Immature natural killer cell (primary cell): Measurements from ENCODE around the gene SORCS2. TPM values are rescaled to one million over a fixed set of nuclear protein-coding genes. Genes with fewer than 3 reads are reported as not detected.

Source experiments
- DNase-seq, 3 donors: peaks; one replicate each; pipeline ENCODE4 v3.0.0; 2022; ENCODE audit warnings: mixed read lengths in 1 of 3
- H3K27ac Mint-ChIP-seq, 6 donors: one replicate each; pipeline ENCODE4 v1.8.0; 2020; ENCODE audit warnings: mixed read lengths in 6 of 6, mild to moderate bottlenecking in 5 of 6, inconsistent platforms in 4 of 6, moderate library complexity in 3 of 6
- H3K27me3 Mint-ChIP-seq, 3 donors: one replicate each; pipeline ENCODE4 v1.8.0; 2020 to 2021; ENCODE audit warnings: low read depth in 3 of 3, mild to moderate bottlenecking in 3 of 3, mixed read lengths in 3 of 3, moderate library complexity in 3 of 3, inconsistent platforms in 1 of 3
- H3K36me3 Mint-ChIP-seq, 3 donors: one replicate each; pipeline ENCODE4 v1.8.0; 2020; ENCODE audit warnings: mixed read lengths in 3 of 3, inconsistent platforms in 2 of 3, mild to moderate bottlenecking in 2 of 3
- H3K4me1 Mint-ChIP-seq, 2 donors: one replicate each; pipeline ENCODE4 v1.8.0; 2020; ENCODE audit warnings: inconsistent platforms in 2 of 2, mild to moderate bottlenecking in 2 of 2, mixed read lengths in 2 of 2, moderate library complexity in 1 of 2
- H3K4me3 Mint-ChIP-seq, 5 donors: one replicate each; pipeline ENCODE4 v1.8.0; 2020; ENCODE audit warnings: mild to moderate bottlenecking in 5 of 5, mixed read lengths in 5 of 5, inconsistent platforms in 3 of 5, moderate library complexity in 3 of 5
- H3K9me3 Mint-ChIP-seq, 6 donors: one replicate each; pipeline ENCODE4 v1.8.0; 2020; ENCODE audit warnings: mild to moderate bottlenecking in 6 of 6, mixed read lengths in 6 of 6, inconsistent platforms in 4 of 6, moderate library complexity in 3 of 6
- polyA plus RNA-seq, 3 donors: library from polyadenylated mRNA; unstranded; fragments of 300-500 nt; fragmentation: Illumina TruSeq; gene quantifications; one replicate each; pipeline ENCODE4 v1.2.3, GENCODE V29; 2021

Gene SORCS2
- polyA plus RNA-seq, 3 donors from 2014 or later: 0.04 to 0.16 TPM; not detected in 1

DNA sequence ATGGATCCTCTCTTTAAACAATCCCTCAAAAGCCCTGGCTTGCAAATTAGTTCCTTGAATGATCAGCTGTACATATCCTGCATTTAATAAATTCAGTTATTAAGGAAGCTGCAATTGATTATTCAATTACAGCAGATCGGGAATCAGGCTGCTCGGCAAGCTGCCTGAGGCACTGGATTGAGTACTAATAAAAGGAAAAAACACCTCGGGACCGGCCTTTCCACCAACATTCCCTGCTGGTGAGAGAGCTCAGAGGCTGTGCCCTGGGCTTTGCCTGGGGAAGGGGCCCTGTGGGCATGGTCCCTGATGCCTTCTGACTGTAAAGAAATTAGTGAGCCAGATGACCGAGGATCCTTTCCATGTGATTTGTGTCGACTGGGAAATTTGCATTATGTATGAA is 69.2 kb downstream of the SORCS2 start:
- no peaks in the 10 kb centered on the region for H3K36me3 Mint-ChIP-seq
- peaks cover 5 to 18% (median 8%) of the 10 kb centered on the region in 3 donors for H3K27me3 Mint-ChIP-seq
- DNase-seq: no peak
- no peak overlapping the region for H3K4me3 Mint-ChIP-seq
- no peak overlapping the region for H3K27ac Mint-ChIP-seq
- H3K4me1 Mint-ChIP-seq: no peaks in the 10 kb centered on the region
- H3K9me3 Mint-ChIP-seq: no peaks in the 10 kb centered on the region

DNA sequence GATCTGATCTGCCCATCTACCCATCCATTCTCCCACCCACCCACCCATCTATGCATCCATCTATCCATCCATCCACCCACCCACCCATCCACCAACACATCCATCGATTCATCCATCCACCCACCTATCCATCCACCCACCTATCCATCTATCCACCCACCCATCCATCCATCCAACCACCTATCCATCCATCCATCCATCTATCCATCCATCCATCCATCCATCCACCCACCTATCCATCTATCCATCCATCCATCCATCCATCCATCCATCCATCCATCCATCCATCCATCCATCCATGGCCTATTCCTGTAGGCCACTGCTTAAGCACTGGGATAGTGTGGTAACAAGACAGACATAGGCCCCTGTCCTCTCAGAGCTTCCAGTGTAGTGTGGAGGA is 69.8 kb downstream of the SORCS2 start:
- Mint-ChIP-seq H3K9me3 (no peaks in the 10 kb centered on the region), H3K4me3 (no peak overlapping the region), H3K4me1 (no peaks in the 10 kb centered on the region), H3K36me3 (no peaks in the 10 kb centered on the region), H3K27ac (no peak overlapping the region), H3K27me3 (peaks cover 5 to 13% (median 6%) of the 10 kb centered on the region in 3 donors)
- no peak for DNase-seq

DNA sequence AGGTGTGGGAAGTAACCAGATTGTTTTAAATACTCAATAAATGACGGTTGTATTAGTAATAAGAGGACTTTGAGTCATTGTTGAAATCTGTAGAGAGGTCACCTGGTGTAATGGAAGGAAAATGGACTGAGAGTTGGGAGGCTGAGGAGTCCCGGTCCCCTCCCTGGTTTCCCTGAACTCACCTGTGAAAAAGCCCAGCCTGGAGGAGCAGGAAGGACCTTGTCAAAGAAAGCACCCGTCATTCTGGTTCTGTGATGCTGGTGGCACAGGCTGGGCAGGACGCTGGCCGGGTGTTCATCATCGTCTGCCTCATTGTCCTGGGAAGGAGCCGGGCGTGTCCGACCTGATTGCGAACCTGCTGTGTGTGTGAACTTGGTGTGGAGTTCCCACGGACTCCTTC is 70.8 kb downstream of the SORCS2 start:
- Mint-ChIP-seq H3K36me3 (no peaks in the 10 kb centered on the region), H3K4me3 (no peak overlapping the region), H3K9me3 (no peaks in the 10 kb centered on the region), H3K4me1 (no peaks in the 10 kb centered on the region), H3K27me3 (peaks cover 5 to 12% (median 6%) of the 10 kb centered on the region in 3 donors), H3K27ac (no peak overlapping the region)
- DNase-seq: no peak

DNA sequence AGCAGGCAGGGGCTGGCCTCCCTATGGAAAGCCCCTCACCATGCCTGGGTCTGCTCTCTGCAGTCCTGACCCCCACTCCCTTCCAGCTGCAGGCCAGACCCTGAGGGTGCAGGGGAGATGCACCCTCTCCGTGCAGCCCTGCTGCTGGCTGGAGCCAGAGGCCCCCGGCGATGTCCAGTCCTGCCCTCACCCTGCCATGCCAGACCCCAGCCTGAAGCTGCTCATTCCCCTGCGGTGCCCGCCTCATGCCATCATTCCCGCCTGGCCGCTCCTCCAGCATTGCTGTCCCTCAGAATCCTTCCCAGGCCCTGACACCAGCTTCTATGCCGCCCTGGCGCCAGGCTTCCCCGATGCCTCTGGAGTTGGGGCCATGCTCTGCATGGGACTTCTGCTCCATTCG is 72.4 kb downstream of the SORCS2 start:
- Mint-ChIP-seq H3K4me3 (no peak overlapping the region), H3K9me3 (no peaks in the 10 kb centered on the region), H3K27me3 (peaks cover 5 to 12% (median 6%) of the 10 kb centered on the region in 3 donors), H3K27ac (no peak overlapping the region), H3K36me3 (no peaks in the 10 kb centered on the region), H3K4me1 (no peaks in the 10 kb centered on the region)
- DNase-seq: no peak

DNA sequence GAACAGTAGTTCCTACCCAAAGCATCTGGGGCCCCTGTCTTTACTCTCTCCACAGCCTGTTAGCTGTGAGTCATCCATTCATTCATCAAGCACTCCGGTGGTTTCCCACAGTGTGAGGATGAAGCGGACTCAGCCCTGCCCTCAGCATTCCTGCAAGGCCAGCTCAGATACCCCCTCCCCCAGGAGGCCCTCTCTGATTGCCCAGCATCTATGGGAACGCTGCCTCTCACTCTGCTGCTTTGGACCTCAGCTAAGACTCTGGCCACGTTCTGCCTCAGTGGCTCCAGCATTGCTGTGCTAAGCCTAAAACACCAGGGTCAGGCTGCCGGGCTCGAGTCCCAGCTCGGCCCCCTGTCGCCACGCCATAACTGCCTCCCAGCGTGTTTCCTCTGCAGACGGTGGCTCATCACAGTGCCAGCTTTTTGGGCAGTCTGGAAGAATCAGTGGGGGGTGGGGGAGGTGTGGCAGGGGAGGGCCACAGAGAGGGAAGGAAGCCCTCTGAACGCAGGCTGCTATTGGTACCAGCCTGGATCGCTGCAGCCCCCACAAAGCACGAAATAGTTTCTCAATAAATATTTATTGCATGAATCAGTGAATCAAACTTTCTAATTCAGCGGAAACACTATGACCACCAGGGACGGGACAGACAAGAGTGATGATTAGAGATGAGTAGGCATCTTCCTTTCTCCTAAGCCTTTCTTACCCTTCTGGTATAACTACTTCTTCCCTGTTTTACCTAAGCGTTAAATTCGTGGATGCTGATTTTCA is 74.4 kb downstream of the SORCS2 start:
- H3K4me1 Mint-ChIP-seq: no peaks in the 10 kb centered on the region
- DNase-seq: no peak
- no peaks in the 10 kb centered on the region for H3K36me3 Mint-ChIP-seq
- H3K27me3 Mint-ChIP-seq: peaks cover 3 to 15% (median 7%) of the 10 kb centered on the region in 3 donors
- no peak overlapping the region for H3K4me3 Mint-ChIP-seq
- no peak overlapping the region for H3K27ac Mint-ChIP-seq
- H3K9me3 Mint-ChIP-seq: no peaks in the 10 kb centered on the region

DNA sequence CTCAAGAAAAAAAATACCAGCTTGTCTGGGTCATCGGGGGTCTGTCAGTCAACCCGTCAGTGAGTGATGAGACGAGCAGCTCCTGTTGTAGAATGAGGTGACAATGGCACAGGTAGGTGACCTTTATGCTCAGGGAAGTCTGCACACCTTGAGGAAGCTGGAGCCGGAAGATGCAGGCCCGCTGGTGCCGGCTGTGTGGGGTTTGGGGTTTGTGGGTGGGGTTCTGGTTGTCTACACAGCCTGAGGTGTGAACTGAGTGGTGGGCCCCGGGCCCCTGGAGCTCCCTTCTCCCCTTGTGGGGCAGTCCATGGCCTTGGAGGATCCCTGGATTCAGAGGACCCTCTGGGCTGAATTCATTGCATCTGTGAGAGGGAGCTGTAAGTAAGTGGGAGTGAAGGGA is 75.5 kb downstream of the SORCS2 start:
- H3K9me3 Mint-ChIP-seq: no peaks in the 10 kb centered on the region

DNA sequence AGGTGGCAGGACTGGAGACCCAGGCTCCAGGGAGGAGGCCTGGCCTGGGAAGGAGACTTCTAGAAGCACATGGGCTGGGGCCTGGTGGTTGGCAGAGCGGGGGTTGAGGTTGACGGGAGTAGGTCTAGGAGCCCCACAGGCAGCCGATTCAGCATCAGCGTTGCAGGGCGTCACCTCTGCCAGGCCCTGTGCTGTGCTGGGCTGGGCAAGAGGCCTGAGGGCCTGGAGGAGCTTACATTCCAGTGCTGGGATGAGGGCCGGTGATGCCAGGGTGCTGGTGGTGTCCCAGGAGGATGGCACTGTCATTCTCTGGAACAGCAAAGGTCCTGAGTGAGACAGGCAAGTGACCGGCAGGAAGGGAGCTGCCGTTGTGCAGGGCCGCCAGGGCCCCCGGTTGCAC is 76.6 kb downstream of the SORCS2 start:
- Mint-ChIP-seq H3K27me3 (peaks cover 0 to 14% (median 4%) of the 10 kb centered on the region in 3 donors), H3K4me3 (no peak overlapping the region), H3K9me3 (no peaks in the 10 kb centered on the region), H3K36me3 (no peaks in the 10 kb centered on the region), H3K4me1 (no peaks in the 10 kb centered on the region), H3K27ac (no peak overlapping the region)
- DNase-seq: no peak

More for the DNA sequence above, 75.5 kb downstream of the SORCS2 start:
- DNase-seq: no peak
- Mint-ChIP-seq H3K27ac (no peak overlapping the region), H3K4me3 (no peak overlapping the region), H3K36me3 (no peaks in the 10 kb centered on the region), H3K4me1 (no peaks in the 10 kb centered on the region), H3K27me3 (peaks cover 3 to 11% (median 7%) of the 10 kb centered on the region in 3 donors)

DNA sequence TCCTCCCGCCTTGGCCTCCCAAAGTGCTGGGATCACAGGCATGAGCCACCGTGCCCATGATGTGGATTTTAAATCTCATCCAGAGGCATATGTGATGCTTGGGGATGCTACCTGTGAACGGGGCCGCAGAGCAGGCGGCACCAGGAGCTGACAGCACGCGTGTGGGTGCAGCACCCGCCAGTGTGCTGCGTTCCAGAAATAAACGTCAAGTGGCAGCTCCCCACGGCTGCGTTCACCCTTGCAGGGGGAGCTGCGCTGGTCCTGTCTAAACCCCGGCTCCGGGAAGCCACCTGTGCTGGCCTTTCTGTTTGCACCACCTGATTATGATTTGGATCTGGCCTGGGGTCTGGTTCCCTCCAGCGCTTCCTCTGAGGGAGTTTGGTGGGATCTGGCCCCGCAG is 77.8 kb downstream of the SORCS2 start:
- no peaks in the 10 kb centered on the region for H3K36me3 Mint-ChIP-seq
- no peaks in the 10 kb centered on the region for H3K4me1 Mint-ChIP-seq
- H3K27ac Mint-ChIP-seq: no peak overlapping the region
- no peak overlapping the region for H3K4me3 Mint-ChIP-seq
- peaks cover 0 to 14% (median 3%) of the 10 kb centered on the region in 3 donors for H3K27me3 Mint-ChIP-seq
- no peaks in the 10 kb centered on the region for H3K9me3 Mint-ChIP-seq
- DNase-seq: no peak

DNA sequence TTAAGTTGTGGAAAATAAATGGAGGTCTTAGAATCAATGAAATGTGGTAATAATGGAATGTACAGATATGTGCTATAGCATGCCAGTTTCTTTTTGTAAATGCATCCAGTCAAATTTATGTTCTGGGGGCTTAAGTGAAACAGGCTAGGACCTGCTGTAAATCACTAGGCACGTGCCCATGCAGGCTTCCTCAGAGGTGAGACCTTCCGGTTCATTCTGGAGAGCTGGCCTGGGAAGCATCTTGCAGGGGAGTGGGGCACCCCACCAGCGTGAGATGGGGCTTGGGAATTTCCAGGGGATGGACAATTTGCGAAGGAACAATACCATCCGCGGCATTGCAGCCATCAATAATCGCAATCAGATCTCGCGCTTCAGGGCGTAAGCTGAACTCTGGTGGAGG is 80.1 kb downstream of the SORCS2 start:
- H3K27ac Mint-ChIP-seq: no peak overlapping the region
- no peaks in the 10 kb centered on the region for H3K4me1 Mint-ChIP-seq
- DNase-seq: no peak
- H3K27me3 Mint-ChIP-seq: peaks cover 0 to 12% (median 6%) of the 10 kb centered on the region in 3 donors
- no peaks in the 10 kb centered on the region for H3K9me3 Mint-ChIP-seq
- no peak overlapping the region for H3K4me3 Mint-ChIP-seq
- H3K36me3 Mint-ChIP-seq: no peaks in the 10 kb centered on the region

DNA sequence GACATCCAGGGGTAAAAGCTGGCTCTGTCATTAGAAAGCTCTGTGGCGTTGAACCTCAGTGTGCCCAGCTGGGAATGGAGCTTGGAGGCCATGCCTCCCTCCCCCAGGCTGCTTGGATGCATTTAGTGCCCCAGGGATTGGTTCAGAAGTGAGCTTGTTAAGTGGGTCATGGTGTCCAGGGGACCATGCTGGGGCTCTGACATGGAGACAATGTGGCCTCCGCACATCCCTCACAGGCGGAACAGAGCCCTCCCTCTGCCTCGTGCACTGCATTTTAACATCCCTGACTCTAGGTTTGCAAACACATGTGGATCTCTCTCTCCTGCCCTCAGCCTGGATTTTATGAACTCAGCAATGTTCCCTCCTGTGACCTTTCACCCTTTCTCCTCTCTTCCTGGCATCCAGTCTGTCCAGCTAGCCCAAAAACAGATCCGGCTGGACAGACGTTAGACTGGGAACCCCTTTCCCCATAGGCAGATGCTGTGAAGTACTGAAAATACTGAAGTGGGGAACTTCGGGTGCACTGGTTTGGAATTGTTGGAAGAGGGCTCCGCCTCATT is 81.5 kb downstream of the SORCS2 start:
- Mint-ChIP-seq H3K9me3 (no peaks in the 10 kb centered on the region), H3K36me3 (no peaks in the 10 kb centered on the region), H3K4me1 (no peaks in the 10 kb centered on the region), H3K27me3 (peaks cover 0 to 10% (median 6%) of the 10 kb centered on the region in 3 donors), H3K4me3 (no peak overlapping the region), H3K27ac (no peak overlapping the region)
- DNase-seq: no peak

DNA sequence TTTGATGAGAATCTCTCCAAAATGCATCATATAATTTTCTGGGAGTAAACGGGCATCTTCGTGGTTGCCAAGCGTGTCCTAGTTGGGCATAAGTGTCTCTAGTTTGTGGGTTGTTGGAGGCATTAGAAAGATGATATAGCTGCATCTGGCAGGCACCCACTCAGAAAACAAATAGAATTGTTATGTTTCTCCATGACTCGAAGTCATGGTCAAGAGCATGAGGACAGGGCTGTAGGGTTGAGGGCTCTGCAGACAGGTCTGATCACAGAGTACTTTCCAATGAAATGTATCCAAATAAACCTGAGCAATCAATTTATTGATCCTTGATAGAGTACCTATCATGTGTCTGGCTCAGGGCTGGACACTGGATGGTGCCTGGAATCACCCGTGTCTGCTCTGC is 82.7 kb downstream of the SORCS2 start:
- Mint-ChIP-seq H3K4me1 (no peaks in the 10 kb centered on the region), H3K36me3 (no peaks in the 10 kb centered on the region), H3K27me3 (peaks cover 0 to 10% (median 6%) of the 10 kb centered on the region in 3 donors), H3K4me3 (no peak overlapping the region), H3K27ac (no peak overlapping the region), H3K9me3 (no peaks in the 10 kb centered on the region)
- DNase-seq: no peak

DNA sequence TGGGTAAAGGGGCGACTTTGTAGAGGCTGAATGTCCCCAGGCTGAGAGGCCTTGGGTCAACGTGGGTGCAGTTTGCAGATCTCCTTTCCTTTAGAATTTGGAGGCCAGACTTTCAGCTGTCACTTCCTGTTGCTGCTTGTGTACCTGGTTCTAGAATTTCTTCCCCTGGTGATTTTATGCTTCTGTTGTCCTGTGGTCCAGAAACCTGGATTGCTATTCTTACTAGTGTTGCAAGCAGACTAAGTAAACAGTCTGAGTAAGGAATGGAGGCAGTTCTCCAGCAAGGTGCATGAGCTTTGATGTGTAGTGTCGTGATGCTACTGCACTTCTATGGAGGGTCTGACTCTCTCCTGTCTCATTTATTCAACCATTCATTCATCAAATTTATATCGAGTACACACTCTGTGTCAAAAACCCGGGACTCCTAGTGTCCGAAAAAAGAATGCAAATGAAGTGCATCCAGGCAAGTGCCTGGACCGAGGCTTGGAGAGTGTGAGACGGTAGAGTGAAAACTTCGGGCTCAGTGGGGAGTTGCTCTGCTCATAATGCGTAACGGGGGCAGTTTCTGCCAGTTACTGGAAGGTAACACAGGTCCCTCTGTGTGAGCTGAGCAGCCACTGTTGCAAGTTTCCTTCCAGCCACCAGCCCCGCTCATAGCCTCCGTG is 83.3 kb downstream of the SORCS2 start:
- no peak overlapping the region for H3K27ac Mint-ChIP-seq
- H3K27me3 Mint-ChIP-seq: peaks cover 0 to 10% (median 6%) of the 10 kb centered on the region in 3 donors
- H3K9me3 Mint-ChIP-seq: no peaks in the 10 kb centered on the region
- H3K4me1 Mint-ChIP-seq: no peaks in the 10 kb centered on the region
- H3K36me3 Mint-ChIP-seq: no peaks in the 10 kb centered on the region
- H3K4me3 Mint-ChIP-seq: no peak overlapping the region
- no peak for DNase-seq

DNA sequence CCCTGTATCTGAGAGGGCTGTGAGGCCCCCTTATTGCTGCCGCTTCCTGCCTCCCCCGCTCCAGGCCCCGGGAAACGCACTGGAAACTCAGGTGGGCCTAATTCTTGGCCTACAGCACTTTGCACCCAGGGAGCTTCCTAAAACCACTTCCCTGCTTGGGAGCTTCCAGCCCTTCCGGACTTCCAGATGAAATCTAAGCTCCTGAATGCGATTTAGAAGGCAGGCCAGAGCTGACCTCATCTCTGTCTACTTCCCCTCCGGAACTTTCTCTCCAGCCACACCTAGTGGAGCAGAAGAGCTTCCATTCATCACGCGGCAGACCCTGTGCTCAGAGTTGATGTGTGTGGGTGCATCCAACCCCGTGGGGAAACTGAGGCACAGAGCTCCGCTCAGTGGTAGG is 84.2 kb downstream of the SORCS2 start:
- DNase-seq: no peak
- Mint-ChIP-seq H3K9me3 (no peaks in the 10 kb centered on the region), H3K27ac (no peak overlapping the region), H3K4me3 (no peak overlapping the region), H3K4me1 (no peaks in the 10 kb centered on the region), H3K27me3 (peaks cover 2 to 8% (median 6%) of the 10 kb centered on the region in 3 donors), H3K36me3 (no peaks in the 10 kb centered on the region)

DNA sequence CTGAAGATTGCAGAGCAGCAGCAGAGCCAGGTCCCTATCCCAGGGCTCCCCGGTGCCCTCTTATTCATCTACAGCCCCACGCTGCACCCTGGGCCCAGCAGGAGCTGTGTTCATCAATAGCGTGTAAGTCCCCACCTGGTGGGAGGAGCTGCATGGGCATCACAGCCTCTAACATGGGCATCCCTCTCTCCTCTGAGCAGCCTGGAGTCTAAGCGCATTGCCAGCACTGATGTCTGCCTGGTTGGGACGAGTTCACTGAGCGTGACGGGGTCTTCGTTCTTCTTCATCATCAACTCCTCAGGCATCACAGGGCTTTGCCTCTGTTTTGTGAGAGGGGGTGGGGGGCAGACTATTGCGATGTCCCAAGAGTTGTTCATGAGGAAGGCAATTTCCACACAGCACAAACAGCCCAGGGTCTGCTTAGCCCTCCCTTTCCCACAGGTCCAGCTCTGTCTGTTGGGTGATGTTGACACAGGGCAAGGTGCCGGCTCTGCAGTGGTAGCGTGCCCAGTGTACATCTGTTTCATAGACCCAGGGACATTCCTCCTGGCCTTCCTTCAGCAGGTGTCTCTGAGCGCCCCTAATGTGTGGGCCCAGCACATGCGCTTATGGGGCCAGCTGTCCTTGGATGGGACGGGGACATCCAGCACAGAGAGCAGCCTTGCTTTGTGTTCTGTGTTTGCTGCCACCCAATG is 85.9 kb downstream of the SORCS2 start:
- H3K4me3 Mint-ChIP-seq: no peak overlapping the region
- DNase-seq: no peak
- H3K9me3 Mint-ChIP-seq: no peaks in the 10 kb centered on the region
- H3K27me3 Mint-ChIP-seq: peaks cover 2 to 9% (median 8%) of the 10 kb centered on the region in 3 donors
- H3K4me1 Mint-ChIP-seq: peaks cover 1 to 5% of the 10 kb centered on the region in 2 donors
- H3K27ac Mint-ChIP-seq: no peak overlapping the region
- H3K36me3 Mint-ChIP-seq: no peaks in the 10 kb centered on the region
